Measurements from ENCODE around the gene DOCK7.

Gene DOCK7

GRCh38 chr1:62687903-62688686 lies at the start of gene DOCK7:
Gene DOCK7, minus strand, starts transcription at chr1:62688386. Its CDS starts 122 bp downstream, at chr1:62688264.
- H3K27ac ChIP-seq, result peak within 1 kb of the TSS; percentile 71
- TF ChIP-seq FOXP2 (optimal IDR thresholded peaks at IDR 0.05; ENCODE audit: control extremely low read depth, extremely low read length, insufficient read depth) (no peak), POLR2AphosphoS5 (IDR thresholded peaks at IDR 0.05; ENCODE audit: borderline replicate concordance, low read depth, low read length) (peak; percentile 60)
- peak within 1 kb of the TSS; percentile 100 for H3K4me3 ChIP-seq
- peaks cover 5% of the 10 kb centered on the region for H3K36me3 ChIP-seq (ENCODE audit: insufficient read depth, low read length)
- H3K9ac ChIP-seq (ENCODE audit: insufficient read length), result peak within 1 kb of the TSS; percentile 90
- no peak for DNase-seq (ENCODE audit: low read depth, low spot score)
- H3K9me3 ChIP-seq (ENCODE audit: low read depth, low read length), result no peaks in the 10 kb centered on the region

- Histone ChIP-seq H3K36me3 (ENCODE audit: insufficient read depth, low read length) (no peaks in the 10 kb centered on the region), H3K9me3 (ENCODE audit: low read depth, low read length) (no peaks in the 10 kb centered on the region), H3K4me3 (no peak overlapping the region), H3K9ac (ENCODE audit: insufficient read length) (peak overlapping the region; percentile 53), H3K27ac (peak overlapping the region; percentile 83)
- TF ChIP-seq EZH2 (IDR thresholded peaks at IDR 0.05) (no peak), FOXP2 (optimal IDR thresholded peaks at IDR 0.05; ENCODE audit: control extremely low read depth, extremely low read length, insufficient read depth) (no peak), POLR2AphosphoS5 (IDR thresholded peaks at IDR 0.05; ENCODE audit: borderline replicate concordance, low read depth, low read length) (no peak)
- DNase-seq (ENCODE audit: low read depth, low spot score), result no peak
These were observed 47.4 kb upstream of the DOCK7 start for GRCh38 chr1:62735491-62736171.

GRCh38 chr1:62732331-62732730 lies 44.1 kb upstream of the DOCK7 start:
- Histone ChIP-seq H3K27ac (no peak overlapping the region), H3K9ac (ENCODE audit: insufficient read length) (no peak overlapping the region), H3K36me3 (ENCODE audit: insufficient read depth, low read length) (no peaks in the 10 kb centered on the region), H3K4me3 (no peak overlapping the region), H3K9me3 (ENCODE audit: low read depth, low read length) (no peaks in the 10 kb centered on the region)
- TF ChIP-seq EZH2 (IDR thresholded peaks at IDR 0.05) (no peak), FOXP2 (optimal IDR thresholded peaks at IDR 0.05; ENCODE audit: control extremely low read depth, extremely low read length, insufficient read depth) (no peak), POLR2AphosphoS5 (IDR thresholded peaks at IDR 0.05; ENCODE audit: borderline replicate concordance, low read depth, low read length) (no peak)
- no peak for DNase-seq (ENCODE audit: low read depth, low spot score)

GRCh38 chr1:62728963-62729362 lies 40.8 kb upstream of the DOCK7 start:
- no peaks in the 10 kb centered on the region for H3K36me3 ChIP-seq (ENCODE audit: insufficient read depth, low read length)
- no peaks in the 10 kb centered on the region for H3K9me3 ChIP-seq (ENCODE audit: low read depth, low read length)
- DNase-seq (ENCODE audit: low read depth, low spot score), result no peak
- no peak overlapping the region for H3K4me3 ChIP-seq
- no peak overlapping the region for H3K27ac ChIP-seq
- no peak overlapping the region for H3K9ac ChIP-seq (ENCODE audit: insufficient read length)
- TF ChIP-seq POLR2AphosphoS5 (IDR thresholded peaks at IDR 0.05; ENCODE audit: borderline replicate concordance, low read depth, low read length) (no peak), EZH2 (IDR thresholded peaks at IDR 0.05) (no peak), FOXP2 (optimal IDR thresholded peaks at IDR 0.05; ENCODE audit: control extremely low read depth, extremely low read length, insufficient read depth) (no peak)

GRCh38 chr1:62727656-62728407 lies 39.6 kb upstream of the DOCK7 start:
- no peak overlapping the region for H3K9ac ChIP-seq (ENCODE audit: insufficient read length)
- no peaks in the 10 kb centered on the region for H3K9me3 ChIP-seq (ENCODE audit: low read depth, low read length)
- no peak for DNase-seq (ENCODE audit: low read depth, low spot score)
- H3K36me3 ChIP-seq (ENCODE audit: insufficient read depth, low read length), result no peaks in the 10 kb centered on the region
- TF ChIP-seq FOXP2 (optimal IDR thresholded peaks at IDR 0.05; ENCODE audit: control extremely low read depth, extremely low read length, insufficient read depth) (no peak), EZH2 (IDR thresholded peaks at IDR 0.05) (no peak)
- H3K27ac ChIP-seq, result no peak overlapping the region
- no peak overlapping the region for H3K4me3 ChIP-seq

GRCh38 chr1:62726011-62726442 lies 37.8 kb upstream of the DOCK7 start:
- H3K27ac ChIP-seq, result peak overlapping the region; percentile 100
- no peaks in the 10 kb centered on the region for H3K36me3 ChIP-seq (ENCODE audit: insufficient read depth, low read length)
- no peaks in the 10 kb centered on the region for H3K9me3 ChIP-seq (ENCODE audit: low read depth, low read length)
- TF ChIP-seq EZH2 (IDR thresholded peaks at IDR 0.05) (no peak), FOXP2 (optimal IDR thresholded peaks at IDR 0.05; ENCODE audit: control extremely low read depth, extremely low read length, insufficient read depth) (no peak), POLR2AphosphoS5 (IDR thresholded peaks at IDR 0.05; ENCODE audit: borderline replicate concordance, low read depth, low read length) (no peak)
- peak overlapping the region; percentile 49 for H3K9ac ChIP-seq (ENCODE audit: insufficient read length)
- DNase-seq (ENCODE audit: low read depth, low spot score), result no peak
- peak overlapping the region; percentile 72 for H3K4me3 ChIP-seq

GRCh38 chr1:62725255-62725654 lies 37.1 kb upstream of the DOCK7 start:
- H3K36me3 ChIP-seq (ENCODE audit: insufficient read depth, low read length), result no peaks in the 10 kb centered on the region
- no peaks in the 10 kb centered on the region for H3K9me3 ChIP-seq (ENCODE audit: low read depth, low read length)
- H3K4me3 ChIP-seq, result peak overlapping the region; percentile 72
- peak overlapping the region; percentile 49 for H3K9ac ChIP-seq (ENCODE audit: insufficient read length)
- TF ChIP-seq EZH2 (IDR thresholded peaks at IDR 0.05) (no peak), FOXP2 (optimal IDR thresholded peaks at IDR 0.05; ENCODE audit: control extremely low read depth, extremely low read length, insufficient read depth) (no peak), POLR2AphosphoS5 (IDR thresholded peaks at IDR 0.05; ENCODE audit: borderline replicate concordance, low read depth, low read length) (no peak)
- peak overlapping the region; percentile 100 for H3K27ac ChIP-seq
- DNase-seq (ENCODE audit: low read depth, low spot score), result no peak

- peak overlapping the region; percentile 100 for H3K27ac ChIP-seq
- peak; percentile 83 for DNase-seq (ENCODE audit: low read depth, low spot score)
- TF ChIP-seq FOXP2 (optimal IDR thresholded peaks at IDR 0.05; ENCODE audit: control extremely low read depth, extremely low read length, insufficient read depth) (no peak), POLR2AphosphoS5 (IDR thresholded peaks at IDR 0.05; ENCODE audit: borderline replicate concordance, low read depth, low read length) (peak; percentile 23; the same call in 1 of the 2 replicates), EZH2 (IDR thresholded peaks at IDR 0.05) (no peak)
These were observed 36.2 kb upstream of the DOCK7 start for GRCh38 chr1:62724430-62724829.

More at GRCh38 chr1:62724430-62724829, 36.2 kb upstream of the DOCK7 start:
- Histone ChIP-seq H3K9ac (ENCODE audit: insufficient read length) (peak overlapping the region; percentile 74), H3K9me3 (ENCODE audit: low read depth, low read length) (no peaks in the 10 kb centered on the region), H3K4me3 (peak overlapping the region; percentile 72), H3K36me3 (ENCODE audit: insufficient read depth, low read length) (no peaks in the 10 kb centered on the region)
